ENCODE data around the gene PIK3IP1.

- TF ChIP-seq CTCF (IDR thresholded peaks at IDR 0.05) = no peak
- no peak for TF ChIP-seq POLR2A (IDR thresholded peaks at IDR 0.05)
Measured at GRCh38 chr22:31305194-31305593, 12.9 kb upstream of the PIK3IP1 start.
